ENCODE measurements around the gene MYL7.

- TF ChIP-seq USF2 (IDR thresholded peaks at IDR 0.05; ENCODE audit: low read depth, low read length): no peak
- TF ChIP-seq, protein P1, sequence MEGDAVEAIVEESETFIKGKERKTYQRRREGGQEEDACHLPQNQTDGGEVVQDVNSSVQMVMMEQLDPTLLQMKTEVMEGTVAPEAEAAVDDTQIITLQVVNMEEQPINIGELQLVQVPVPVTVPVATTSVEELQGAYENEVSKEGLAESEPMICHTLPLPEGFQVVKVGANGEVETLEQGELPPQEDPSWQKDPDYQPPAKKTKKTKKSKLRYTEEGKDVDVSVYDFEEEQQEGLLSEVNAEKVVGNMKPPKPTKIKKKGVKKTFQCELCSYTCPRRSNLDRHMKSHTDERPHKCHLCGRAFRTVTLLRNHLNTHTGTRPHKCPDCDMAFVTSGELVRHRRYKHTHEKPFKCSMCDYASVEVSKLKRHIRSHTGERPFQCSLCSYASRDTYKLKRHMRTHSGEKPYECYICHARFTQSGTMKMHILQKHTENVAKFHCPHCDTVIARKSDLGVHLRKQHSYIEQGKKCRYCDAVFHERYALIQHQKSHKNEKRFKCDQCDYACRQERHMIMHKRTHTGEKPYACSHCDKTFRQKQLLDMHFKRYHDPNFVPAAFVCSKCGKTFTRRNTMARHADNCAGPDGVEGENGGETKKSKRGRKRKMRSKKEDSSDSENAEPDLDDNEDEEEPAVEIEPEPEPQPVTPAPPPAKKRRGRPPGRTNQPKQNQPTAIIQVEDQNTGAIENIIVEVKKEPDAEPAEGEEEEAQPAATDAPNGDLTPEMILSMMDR (conservative IDR thresholded peaks at IDR 0.05; ENCODE audit: low read depth, low read length): no peak
- TF ChIP-seq POLR2A (IDR thresholded peaks at IDR 0.05; ENCODE audit: low read depth, low read length): no peak
- no peak for TF ChIP-seq CEBPB (IDR thresholded peaks at IDR 0.05; ENCODE audit: low read depth, low read length)
- no peak for TF ChIP-seq RAD21 (IDR thresholded peaks at IDR 0.05; ENCODE audit: low read length)
- no peak for TF ChIP-seq ELK1 (IDR thresholded peaks at IDR 0.05; ENCODE audit: borderline replicate concordance, low read depth, low read length)
- no peak for TF ChIP-seq RCOR1 (IDR thresholded peaks at IDR 0.05; ENCODE audit: insufficient replicate concordance, low read length)
- TF ChIP-seq RFX5 (IDR thresholded peaks at IDR 0.05; ENCODE audit: low read depth, low read length): no peak
- no peak for TF ChIP-seq MAFK (IDR thresholded peaks at IDR 0.05; ENCODE audit: low read depth, low read length)
- TF ChIP-seq BHLHE40 (IDR thresholded peaks at IDR 0.05; ENCODE audit: low read depth, low read length): no peak
- TF ChIP-seq MXI1 (IDR thresholded peaks at IDR 0.05; ENCODE audit: borderline replicate concordance, low read depth, low read length): no peak
- no peak for TF ChIP-seq SMC3 (IDR thresholded peaks at IDR 0.05; ENCODE audit: low read depth, low read length)
- no peak for TF ChIP-seq CHD1 (IDR thresholded peaks at IDR 0.05; ENCODE audit: low read depth, low read length)
- TF ChIP-seq MAZ (IDR thresholded peaks at IDR 0.05; ENCODE audit: borderline replicate concordance, low read depth, low read length): no peak
Observed at GRCh38 chr7:44182827-44183226, 41.7 kb upstream of the MYL7 start.
